Measurements from ENCODE around the gene SPATA6. TPM values are rescaled to one million over a fixed set of nuclear protein-coding genes. Genes with fewer than 3 reads are reported as not detected.

The SPATA6 gene
- total RNA-seq, 1 experiment from 2014 or later, result 18.2 TPM

GRCh38 chr1:48374785-48375184 lies 97.2 kb downstream of the SPATA6 start:
- Histone ChIP-seq H3K9me3 (ENCODE audit: control insufficient read depth, insufficient read depth, low read depth, low read length) (peaks cover 7% of the 10 kb centered on the region; the same call in 1 of the 2 replicates), H3K36me3 (ENCODE audit: control insufficient read depth, insufficient read depth, low read length) (no peaks in the 10 kb centered on the region), H3K4me3 (ENCODE audit: low read depth in 2 of 2, low read length in 2 of 2) (no peak overlapping the region), H3K27ac (ENCODE audit: low read length) (no peak overlapping the region), H3K27me3 (ENCODE audit: control insufficient read depth, insufficient read depth, low read length) (no peaks in the 10 kb centered on the region), H3K4me1 (ENCODE audit: control insufficient read depth, insufficient read depth, low read length) (no peaks in the 10 kb centered on the region)
- intact Hi-C loops (cut with micrococcal nuclease; ENCODE audit: unreplicated experiment), result no loop called here
- TF ChIP-seq POLR2AphosphoS5 (IDR thresholded peaks at IDR 0.05; ENCODE audit: low read depth, low read length) (no peak), CTCF (IDR thresholded peaks at IDR 0.05) (no peak), TCF7L2 (IDR thresholded peaks at IDR 0.05; ENCODE audit: low read depth, low read length) (no peak), REST (IDR thresholded peaks at IDR 0.05; ENCODE audit: insufficient read depth in 1 of 2, low read depth in 2 of 2, low read length in 1 of 2) (no peak), SIN3A (IDR thresholded peaks at IDR 0.05; ENCODE audit: borderline replicate concordance, insufficient read depth, low read depth, low read length) (no peak)
- no peak for DNase-seq (ENCODE audit: low read depth, low spot score)
- in situ Hi-C loops (cut with HindIII; ENCODE audit: low pct_unique_long_range_greater_than_20kb, low sequenced_read_pairs), result no loop called here
- no peak for ATAC-seq
- ChIA-PET CTCF (no interaction called here), POLR2A (no interaction called here)
- no TSS peak for BruUV-seq (replicated peaks)

GRCh38 chr1:48371598-48371997 lies 100.4 kb downstream of the SPATA6 start:
- Histone ChIP-seq H3K36me3 (ENCODE audit: control insufficient read depth, insufficient read depth, low read length) (no peaks in the 10 kb centered on the region), H3K4me1 (ENCODE audit: control insufficient read depth, insufficient read depth, low read length) (no peaks in the 10 kb centered on the region), H3K27me3 (ENCODE audit: control insufficient read depth, insufficient read depth, low read length) (no peaks in the 10 kb centered on the region), H3K9me3 (ENCODE audit: control insufficient read depth, insufficient read depth, low read depth, low read length) (peaks cover 7% of the 10 kb centered on the region; the same call in 1 of the 2 replicates), H3K4me3 (ENCODE audit: low read depth in 2 of 2, low read length in 2 of 2) (no peak overlapping the region), H3K27ac (ENCODE audit: low read length) (no peak overlapping the region)
- TF ChIP-seq POLR2AphosphoS5 (IDR thresholded peaks at IDR 0.05; ENCODE audit: low read depth, low read length), result no peak
- TF ChIP-seq CTCF (IDR thresholded peaks at IDR 0.05), result no peak
- no peak for TF ChIP-seq REST (IDR thresholded peaks at IDR 0.05; ENCODE audit: insufficient read depth in 1 of 2, low read depth in 2 of 2, low read length in 1 of 2)
- TF ChIP-seq TCF7L2 (IDR thresholded peaks at IDR 0.05; ENCODE audit: low read depth, low read length), result no peak
- no peak for TF ChIP-seq SIN3A (IDR thresholded peaks at IDR 0.05; ENCODE audit: borderline replicate concordance, insufficient read depth, low read depth, low read length)
- intact Hi-C loops (cut with micrococcal nuclease; ENCODE audit: unreplicated experiment) (no loop called here), in situ Hi-C loops (cut with HindIII; ENCODE audit: low pct_unique_long_range_greater_than_20kb, low sequenced_read_pairs) (no loop called here)
- DNase-seq (ENCODE audit: low read depth, low spot score) (no peak), ATAC-seq (no peak)
- ChIA-PET POLR2A (no interaction called here), CTCF (no interaction called here)
- no TSS peak for BruUV-seq (replicated peaks)

Data from Panc1 (cell line).